Occipital lobe (tissue), 2 donors: ENCODE measurements around the gene C5orf24. TPM values are rescaled to one million over a fixed set of nuclear protein-coding genes. Genes with fewer than 3 reads are reported as not detected.
"Not testable (repeated sequence)": the region's sequence is repeated elsewhere in the genome, so short reads cannot be mapped to it uniquely, and the experiment has no call there.

ENCODE experiments used
- DNase-seq: peaks from one replicate; lab custom pipeline; 2025; lab: John Stamatoyannopoulos, UW
- total RNA-seq: library from RNA; depleted of rRNA; stranded (reverse); fragments of >200 nt; gene quantifications from one replicate; pipeline ENCODE4 v1.2.3, GENCODE V29; 2014

Gene C5orf24
- 105 TPM for total RNA-seq

DNA sequence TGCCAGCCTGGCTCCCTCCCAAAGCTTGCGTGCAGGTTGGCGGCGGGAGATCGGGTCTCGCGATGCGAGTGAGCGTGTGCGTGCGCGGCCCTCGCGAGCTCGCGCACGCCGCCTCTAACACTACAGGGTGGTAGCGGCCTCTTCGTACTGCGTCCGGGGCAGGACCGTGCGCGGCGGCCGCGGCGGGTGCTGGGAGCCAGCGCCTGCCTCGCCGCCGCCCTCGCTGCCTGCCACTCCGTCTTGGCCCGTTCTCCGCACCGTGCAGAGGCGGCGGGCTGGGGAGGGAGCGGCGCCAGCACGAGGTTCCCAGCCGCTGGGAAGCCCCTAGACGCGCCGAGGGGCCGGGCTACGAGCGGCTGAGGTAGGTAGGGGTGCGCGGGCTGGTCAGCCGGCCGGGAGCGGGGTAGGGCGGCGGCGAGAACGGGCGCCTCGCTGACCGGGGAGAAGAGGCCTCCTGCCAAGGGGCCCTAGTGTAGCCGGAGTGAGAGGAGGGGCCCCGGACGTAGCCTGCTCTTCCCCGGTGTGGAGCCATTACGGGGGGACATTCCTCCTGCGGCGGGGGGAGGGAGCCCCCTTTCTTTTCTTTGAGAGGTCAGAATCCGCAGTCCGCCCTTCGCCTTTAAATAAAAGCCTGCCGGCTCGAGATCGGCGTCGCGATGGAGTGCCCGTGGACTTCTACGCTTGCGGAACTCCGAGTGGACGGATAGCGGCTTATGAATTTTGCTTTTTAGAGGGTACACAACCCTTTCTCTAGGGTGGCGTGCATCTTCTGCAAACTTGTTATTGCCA is at the start of gene C5orf24:
TSS of gene C5orf24 (plus strand) at position 117 of the 789 bp plus-strand sequence. CDS start 8,933 bp downstream, outside the sequence.
- peak; percentile 90 for DNase-seq

DNA sequence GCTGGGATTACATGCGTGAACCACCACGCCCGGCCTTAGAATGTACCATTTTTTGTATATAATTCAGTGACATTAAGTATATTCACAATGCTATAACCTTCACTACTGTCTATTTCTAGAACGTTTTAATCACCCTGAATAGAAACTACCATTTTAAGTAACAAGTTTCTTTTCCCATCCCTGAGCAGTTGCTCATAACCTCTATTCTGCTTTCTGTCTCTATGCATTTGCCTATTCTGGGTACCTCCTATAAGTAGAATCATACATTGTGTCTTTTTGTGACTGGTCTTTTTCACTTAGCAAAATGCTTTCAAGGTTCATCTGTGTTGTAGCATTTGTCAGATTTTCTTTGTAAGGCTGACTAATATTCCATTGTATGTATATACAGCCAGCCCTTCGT is 47.3 kb upstream of the C5orf24 start:
- DNase-seq, result no peak

DNA sequence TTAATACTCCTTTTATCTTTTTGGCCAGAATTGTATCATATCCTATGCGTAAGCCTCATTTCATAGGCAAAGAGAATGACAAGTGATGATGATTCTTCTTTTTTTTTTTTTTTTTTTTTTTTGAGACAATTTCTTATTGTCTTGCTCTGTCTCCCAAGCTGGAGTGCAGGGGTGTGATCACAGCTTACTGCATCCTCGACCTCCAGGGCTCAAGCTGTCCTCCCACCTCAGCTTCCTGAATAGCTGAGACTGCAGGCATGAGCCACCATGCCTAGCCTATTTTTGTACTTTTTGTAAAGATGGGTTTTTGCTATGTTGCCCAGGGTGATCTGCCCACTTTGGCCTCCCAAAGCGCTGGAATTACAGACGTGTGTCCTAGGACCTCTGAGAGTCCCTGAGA is 41.9 kb upstream of the C5orf24 start:
- no peak for DNase-seq

DNA sequence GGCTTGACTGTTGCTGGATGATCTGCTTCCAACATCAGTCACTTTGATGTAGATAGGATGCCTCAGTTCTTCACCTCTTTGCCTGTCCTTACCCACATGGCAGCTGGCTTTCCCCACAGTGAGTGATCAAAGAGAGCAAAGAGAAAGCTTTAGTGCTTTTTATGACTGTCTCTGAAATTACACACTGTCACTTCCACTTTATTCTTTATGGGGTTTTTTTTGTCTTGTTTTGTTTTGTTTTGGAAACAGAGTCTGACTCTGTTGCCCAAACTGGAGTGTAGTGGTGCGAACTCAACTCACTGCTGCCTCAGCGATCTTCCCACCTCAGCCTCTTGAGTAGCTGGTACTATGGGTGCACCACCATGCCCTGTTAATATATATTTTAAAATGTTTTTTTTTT is 32.4 kb upstream of the C5orf24 start:
- DNase-seq, result no peak

DNA sequence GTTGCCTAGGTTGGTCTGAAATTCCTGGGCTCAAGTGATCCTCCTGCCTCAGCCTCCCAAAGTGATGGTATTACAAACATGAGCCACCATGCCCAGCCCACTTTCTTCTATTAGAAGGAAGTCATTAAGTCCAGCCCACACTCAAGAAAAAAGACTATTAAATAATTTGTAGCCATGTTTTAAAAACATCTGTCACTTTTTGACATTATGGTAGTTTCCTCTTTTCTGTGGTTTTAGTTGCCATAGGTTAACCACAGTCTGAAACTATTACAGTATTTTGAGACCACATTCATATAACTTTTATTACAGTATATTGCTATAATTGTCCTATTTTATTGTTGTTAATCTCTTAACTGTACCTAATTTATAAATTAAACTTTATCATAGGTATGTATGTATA is 31.9 kb upstream of the C5orf24 start:
- no peak for DNase-seq

DNA sequence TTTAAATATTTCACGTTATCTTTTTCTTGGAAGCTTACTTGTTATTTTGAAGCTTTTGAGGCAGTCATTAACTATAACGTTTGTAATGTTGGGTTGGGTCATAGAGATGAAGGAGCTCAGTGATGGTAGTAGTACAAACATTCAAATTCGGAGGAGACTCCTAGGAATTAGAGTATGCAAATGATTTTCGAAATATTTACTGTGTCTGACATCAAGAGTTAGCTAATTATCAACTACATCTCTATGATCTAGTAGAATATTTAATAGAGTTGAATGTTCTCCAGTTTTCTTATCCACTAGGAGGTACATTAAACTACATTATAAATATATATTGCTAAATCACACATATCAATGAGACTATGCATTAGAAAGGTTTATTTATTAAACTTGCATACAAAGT is 28.8 kb upstream of the C5orf24 start:
- no peak for DNase-seq

DNA sequence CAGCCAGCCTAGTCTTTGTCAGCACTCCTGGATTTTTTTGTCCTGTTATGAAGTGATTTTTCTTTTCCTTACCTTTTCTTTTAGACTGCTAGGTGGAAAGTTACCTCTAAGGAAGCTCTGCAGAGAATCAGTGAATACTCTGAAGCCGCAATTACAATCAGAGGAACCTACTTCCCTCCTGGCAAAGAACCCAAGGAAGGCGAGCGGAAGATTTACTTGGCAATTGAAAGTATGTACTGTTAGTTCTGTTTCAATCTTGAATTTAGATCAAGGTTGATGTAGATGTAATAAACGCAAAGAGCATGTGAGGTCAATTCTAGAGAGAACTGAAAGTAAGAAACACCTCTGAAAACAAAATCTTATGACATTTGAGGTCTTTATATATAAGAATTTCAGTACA is 27.0 kb upstream of the C5orf24 start:
- DNase-seq, result no peak

DNA sequence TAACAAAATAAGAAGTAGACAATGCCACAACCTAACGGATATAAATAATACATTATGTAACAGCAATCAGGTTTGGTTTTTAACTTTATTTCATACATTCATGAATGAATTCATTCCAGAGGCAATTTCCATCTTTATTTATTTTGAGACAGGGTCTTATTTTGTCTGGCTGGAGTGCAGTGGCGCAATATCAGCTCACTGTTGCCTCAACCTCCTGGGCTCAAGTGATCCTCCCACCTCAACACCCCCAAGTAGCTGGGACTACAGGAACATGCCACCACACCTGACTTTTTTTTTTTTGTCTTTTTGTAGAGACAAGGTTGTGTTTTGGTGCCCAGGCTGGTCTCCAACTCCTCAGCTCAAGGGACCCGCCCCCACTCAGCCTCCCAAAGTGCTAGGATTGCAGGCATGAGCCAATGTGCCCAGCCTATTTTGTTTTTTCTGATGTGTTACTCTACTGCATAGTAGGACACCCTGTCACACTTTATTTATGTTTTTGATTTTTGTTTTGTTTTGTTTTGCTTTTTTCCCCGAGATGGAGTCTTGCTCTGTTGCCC is 26.3 kb upstream of the C5orf24 start:
- no peak for DNase-seq

DNA sequence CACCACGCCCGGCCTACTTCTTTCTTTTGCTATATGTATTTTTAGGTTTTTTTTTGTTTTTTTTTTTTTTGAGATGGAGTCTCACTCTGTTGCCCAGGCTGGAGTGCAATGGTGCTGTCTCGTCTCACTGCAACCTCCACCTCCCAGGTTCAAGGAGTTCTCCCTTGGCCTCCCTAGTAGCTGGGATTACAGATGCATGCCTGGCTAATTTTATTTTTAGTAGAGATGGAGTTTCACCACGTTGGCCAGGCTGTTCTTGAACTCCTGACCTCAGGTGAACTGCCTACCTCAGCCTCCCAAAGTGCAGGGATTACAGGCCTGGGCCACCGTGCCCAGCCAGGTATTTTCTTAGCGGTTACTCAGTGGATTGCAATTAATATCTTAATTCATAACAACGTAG is 23.9 kb upstream of the C5orf24 start:
- no peak for DNase-seq

DNA sequence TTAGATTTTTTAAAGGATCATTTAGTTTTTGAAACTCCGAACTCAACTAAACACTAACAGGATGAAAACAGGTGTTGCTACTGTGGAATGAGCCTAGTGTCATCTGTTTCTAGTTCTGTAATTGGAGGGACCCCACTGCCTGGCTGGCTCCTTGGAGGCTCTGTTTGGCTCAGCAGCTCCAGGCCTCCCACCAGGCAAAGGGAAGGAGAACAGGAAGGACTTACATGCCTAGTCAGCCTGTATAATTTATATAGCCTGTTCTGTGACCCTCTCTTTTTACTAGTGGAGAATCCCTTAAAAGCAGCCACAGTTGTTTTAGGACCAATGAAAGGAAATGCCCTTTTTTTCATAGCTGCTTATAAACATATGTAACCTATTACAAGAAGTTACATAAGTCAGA is 21.1 kb upstream of the C5orf24 start:
- no peak for DNase-seq

DNA sequence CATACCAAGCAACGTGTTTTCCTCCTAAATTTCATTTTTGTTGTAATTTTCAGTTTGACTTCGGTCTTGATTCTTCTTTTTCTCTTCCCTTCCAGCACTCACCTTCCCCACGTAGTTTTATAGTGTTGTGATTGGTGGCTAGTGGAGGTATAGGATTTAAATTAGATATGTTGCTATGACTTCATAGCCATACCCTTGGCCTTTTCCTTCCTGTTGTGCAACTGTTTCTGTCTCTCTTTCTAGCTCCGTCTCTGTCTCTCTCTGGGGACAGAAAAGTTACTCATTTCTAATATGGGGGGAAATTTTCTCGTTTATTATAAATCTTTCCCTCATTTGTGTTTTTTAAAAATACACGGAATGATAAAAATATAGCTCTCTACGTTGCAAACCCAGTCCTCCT is 20.6 kb upstream of the C5orf24 start:
- DNase-seq, result no peak

DNA sequence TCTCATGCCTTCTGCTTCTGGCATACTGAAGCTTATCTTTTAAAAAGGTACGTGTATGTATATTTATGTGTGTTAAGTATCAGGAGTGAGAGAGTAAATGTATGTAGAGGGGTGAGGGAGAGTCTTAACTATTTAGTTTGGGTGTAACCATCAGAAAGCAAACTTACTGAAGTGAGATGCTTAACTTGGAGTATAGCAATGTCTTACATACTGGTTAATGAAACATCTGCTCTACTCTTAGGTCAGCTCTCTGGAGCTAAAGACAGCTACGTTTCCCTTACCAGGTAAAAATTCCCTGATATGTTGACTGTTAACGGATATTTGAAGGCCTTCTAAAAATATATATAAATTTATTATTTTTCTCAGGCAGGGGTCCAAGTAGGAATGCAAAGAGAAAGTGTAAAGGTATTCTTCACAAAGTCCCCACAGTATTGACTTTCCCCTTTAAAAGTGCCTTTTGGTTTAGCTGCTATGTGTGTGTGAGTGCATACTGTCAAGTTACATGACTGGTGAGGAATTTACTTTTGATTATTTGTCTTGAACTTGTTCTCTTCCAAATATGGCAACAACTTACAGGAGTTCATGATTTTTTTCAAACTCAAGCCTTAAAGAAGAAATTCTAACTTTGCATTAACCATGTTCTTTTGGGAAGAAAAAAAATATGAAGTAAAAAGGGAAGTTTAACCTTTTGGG is 12.3 kb upstream of the C5orf24 start:
- no peak for DNase-seq

DNA sequence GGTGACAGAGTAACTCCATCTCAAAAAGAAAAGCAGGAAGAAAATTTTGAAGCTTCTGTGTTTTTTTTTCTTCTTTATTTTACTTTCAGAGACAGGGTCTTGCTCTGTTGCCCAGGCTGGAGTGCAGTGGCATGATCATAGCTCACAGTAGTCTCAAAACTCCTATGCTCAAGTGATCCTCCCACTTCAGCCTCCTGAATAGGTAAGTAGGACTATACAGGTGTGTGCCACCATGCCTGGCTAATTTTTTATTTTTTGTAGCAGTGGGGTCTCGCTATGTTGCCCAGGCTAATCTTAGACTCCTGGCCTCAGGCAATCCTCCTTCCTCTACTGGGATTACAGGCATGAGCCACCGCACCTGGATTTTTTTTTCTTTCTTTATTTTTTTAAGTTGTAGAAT is 10.1 kb upstream of the C5orf24 start:
- no peak for DNase-seq

DNA sequence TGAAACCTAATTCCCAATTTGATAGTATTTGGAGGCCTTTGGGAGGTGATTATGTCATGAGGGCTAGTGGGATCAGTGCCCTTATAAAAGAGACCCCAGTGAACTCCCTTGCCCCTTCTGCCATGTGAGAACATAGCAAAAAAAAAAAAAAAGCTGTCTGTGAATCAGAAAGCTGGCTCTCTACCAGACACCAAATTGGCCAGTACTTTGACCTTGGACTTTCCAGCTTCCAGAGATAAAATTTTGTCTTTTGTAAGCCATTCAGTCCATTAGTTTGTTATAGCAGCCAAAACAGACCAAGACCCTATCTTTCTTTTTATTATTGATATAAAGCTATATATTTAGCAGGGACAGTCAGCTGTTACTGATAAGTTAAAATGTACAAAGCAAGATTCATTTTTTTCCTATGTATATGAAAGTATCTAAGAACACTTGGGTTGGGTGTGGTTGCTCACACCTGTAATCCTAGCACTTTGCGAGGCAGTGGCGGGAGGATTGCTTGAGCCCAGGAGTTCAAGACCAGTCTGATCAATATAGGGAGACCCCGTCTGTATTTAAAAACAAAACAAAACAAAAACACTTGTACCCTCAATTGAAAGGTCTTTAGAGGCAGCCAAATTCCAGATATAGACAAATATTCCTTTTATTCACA is 8.1 kb upstream of the C5orf24 start:
- no peak for DNase-seq

DNA sequence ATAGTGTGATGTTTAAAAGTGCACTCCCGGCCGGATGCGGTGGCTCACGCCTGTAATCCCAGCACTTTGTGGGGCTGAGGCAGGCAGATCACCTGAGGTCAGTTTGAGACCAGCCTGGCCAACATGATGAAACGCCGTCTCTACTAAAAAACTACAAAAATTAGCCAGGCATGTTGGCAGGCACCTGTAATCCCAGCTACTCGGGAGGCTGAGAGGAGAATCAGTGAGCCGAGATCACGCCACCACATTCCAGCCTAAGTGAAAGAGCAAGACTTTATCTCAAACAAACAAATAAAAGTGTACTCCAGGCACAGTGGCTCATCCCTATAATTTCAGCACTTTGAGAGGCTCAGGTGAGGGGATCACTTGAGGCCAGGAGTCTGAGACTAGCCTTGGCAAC is 7.4 kb upstream of the C5orf24 start:
- not testable (repeated sequence) for DNase-seq

DNA sequence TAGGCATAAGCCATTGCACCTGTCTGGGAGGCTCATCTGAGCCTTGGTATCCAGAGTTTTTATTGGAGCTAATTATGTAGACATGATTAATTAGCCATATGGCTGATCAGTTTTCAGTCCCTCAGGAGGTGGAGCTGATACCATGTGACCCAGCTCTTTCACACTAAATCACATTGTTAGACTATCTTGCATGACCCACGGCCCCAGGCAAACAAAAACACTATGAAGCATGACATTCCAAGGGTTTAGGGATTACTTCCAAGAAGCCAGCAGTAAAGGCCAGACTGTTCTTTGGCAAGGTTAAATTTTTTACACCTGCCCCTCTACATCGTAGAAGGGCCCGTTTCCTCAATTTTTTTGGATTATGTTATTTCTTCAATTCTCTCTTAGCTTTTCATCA is 5.0 kb upstream of the C5orf24 start:
- DNase-seq, result no peak

DNA sequence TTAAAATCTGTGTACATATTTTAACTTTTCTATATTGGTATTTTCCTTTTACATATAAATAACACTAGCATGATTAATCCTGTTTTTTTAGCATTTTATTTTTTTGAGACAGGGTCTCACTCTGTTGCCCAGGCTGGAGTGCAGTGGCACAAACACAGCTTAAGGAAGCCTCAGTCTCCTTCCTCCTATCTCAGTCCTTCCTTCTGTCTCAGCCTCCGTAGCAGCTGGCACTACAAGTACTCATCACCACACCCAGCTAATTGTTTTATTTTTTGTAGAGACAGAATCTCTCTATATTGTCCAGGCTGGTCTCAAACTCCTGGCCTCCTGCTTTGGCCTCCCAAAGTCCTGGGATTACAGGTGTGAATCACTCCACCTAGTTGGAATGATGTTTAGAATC is 1.5 kb upstream of the C5orf24 start:
- no peak for DNase-seq

DNA sequence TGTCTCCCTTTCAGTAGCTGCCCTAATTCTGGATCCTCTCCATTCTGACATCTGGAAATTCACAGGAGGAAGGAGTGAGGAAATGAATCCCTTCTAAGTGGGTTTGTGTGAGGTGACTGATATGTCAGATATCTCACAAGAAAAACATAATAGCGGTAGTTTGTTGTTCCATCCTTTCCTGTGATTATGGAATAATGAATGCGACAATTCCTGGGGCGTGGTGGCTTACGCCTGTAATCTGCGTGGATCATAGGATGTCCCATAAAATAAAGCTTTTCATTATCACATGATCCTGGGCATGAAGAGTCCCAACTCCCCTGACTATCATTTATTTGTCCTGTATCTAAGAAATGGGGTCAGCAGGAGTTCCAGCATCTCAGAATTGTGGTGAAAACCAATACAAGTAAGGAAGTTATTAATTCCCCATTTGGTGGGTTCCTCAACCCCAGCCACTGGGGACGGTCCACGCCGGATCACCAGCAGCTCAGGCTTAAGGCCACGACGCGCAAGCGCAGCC is 375 bp upstream of the C5orf24 start:
- DNase-seq, result no peak

DNA sequence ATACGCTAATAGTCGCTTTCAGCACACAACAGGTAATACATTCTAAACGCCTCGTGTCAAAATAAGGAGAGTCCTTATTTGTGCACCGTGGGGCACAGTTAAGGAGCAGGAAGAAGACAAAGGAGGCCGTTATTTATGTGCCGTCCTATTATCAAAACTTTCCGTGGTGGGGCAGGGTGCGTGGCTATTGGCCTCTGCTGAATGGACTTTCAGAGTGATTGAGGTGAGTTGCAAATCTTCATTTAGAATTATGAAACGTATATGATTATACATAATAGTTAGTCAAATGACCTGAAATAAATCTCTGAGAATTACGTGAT is 833 bp downstream of the C5orf24 start:
- DNase-seq, result no peak

DNA sequence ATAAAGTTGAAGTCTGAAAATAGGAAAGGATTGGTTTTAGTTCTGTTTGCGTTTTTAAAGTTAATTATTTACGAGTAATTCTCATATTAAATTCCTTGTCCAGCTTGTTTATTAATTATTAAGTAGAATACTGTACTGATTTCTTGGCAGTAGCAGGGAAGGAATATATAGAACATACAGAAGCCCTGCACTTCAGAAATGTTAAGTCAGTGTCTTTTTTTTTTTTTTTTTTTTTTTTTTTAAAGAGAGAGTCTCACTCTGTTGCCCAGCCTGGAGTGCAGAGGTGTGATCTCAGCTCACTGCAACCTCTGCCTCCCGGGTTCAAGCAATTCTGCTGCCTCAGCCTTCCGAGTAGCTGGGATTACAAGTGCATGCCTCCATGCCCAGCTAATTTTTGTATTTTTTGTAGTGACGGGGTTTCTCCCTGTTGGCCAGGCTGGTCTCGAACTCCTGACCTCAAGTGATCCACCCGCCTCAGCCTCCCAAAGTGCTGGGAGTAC is 3.7 kb downstream of the C5orf24 start:
- DNase-seq, result not testable (repeated sequence)

DNA sequence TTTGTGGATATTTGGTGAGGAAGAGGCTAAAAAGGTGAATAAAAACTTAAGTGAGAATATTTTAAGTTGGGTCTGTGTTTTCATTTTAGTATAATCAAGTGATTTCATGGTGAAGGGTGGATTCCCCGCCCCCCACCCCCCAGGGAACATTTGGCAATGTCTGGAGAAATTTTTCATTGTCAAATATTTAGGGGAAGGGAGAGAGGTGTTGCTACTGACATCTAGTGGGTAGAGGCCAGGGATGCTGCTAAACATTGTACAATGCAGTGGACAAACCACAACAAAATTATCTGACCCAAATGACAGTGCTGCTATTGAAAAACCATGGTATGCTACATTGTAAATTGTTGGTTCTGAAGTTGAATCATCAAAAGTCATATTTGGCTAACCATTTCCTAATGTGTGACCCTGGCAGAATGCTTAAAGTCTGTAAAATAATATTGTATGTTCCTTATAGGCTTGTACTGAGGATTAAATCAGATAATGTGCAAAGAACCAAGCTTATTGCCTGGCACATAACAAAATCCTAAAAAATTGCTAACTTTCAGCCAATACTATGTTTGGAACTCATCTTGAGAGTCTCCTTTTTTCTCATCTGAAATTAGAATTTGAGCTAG is 5.6 kb downstream of the C5orf24 start:
- DNase-seq, result no peak

DNA sequence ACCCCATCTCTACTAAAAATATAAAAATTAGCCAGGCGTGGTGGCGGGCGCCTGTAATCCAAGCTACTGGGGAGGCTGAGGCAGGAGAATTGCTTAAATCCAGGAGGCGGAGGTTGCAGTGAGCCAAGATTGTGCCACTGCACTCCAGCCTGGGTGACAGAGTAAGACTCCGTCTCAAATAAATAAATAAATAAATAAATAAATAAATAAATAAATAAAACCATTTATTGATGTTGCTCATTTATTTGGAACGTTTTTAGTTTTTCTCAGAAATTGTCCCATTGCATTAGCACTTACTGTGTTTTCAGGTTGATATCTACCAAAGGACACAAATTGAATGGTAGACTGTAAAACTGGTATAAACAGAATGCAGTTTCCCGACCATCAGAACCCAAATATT is 10.7 kb downstream of the C5orf24 start:
- not testable (repeated sequence) for DNase-seq
